Thyroid gland (tissue), 4 donors: ENCODE data around the gene C11orf58. TPM values are rescaled to one million over a fixed set of nuclear protein-coding genes. Genes with fewer than 3 reads are reported as not detected.
A peak's percentile ranks its signal among the peaks of the same experiment; 100 is the strongest.

Experiments used
- DNase-seq, 2 donors: peaks; one replicate each; pipeline ENCODE4 v3.0.0-alpha.2; 2019
- H3K27ac ChIP-seq, 3 donors: fragments of 200-600 bp; sonication (generic); 1 replicate in 2 of 3; 2 replicates in 1 of 3; pipeline ENCODE4 v1.5.1; 2016 to 2019; ENCODE audit warnings: mild to moderate bottlenecking in 1 of 3, moderate library complexity in 1 of 3
- H3K27me3 ChIP-seq: fragments of 200-600 bp; sonication (generic); one replicate; pipeline ENCODE4 v1.5.1; 2019
- H3K36me3 ChIP-seq, 2 donors: fragments of 200-600 bp; sonication (generic); one replicate each; pipeline ENCODE4 v1.5.1; 2016 to 2019
- H3K4me1 ChIP-seq, 2 donors: fragments of 200-600 bp; sonication (generic); one replicate each; pipeline ENCODE4 v1.5.1; 2017 to 2019
- H3K4me3 ChIP-seq, 3 donors: fragments of 200-600 bp; sonication (generic); replicated peaks in 1 of 3; 1 replicate in 2 of 3; 2 replicates in 1 of 3; pipeline ENCODE4 v1.5.1; 2016; ENCODE audit warnings: mild to moderate bottlenecking in 1 of 3
- H3K9me3 ChIP-seq: fragments of 200-600 bp; sonication (generic); one replicate; pipeline ENCODE4 v1.5.1; 2017
- POLR2A ChIP-seq, 2 donors: fragments of 450-650 bp; IDR thresholded peaks; one replicate each; pipeline ENCODE4 v1.6.1; 2017; ENCODE audit warnings: antibody characterized with exemption in 2 of 2, mild to moderate bottlenecking in 2 of 2, moderate library complexity in 1 of 2
- WGBS, 2 donors: methylation state at CpG; one replicate each; pipeline ENCODE4 v1.1.5; 2017; 5-methylcytosine and 5-hydroxymethylcytosine counted together
- intact Hi-C: fragments of 100-400 bp; cut with DNase I; formaldehyde crosslinking; loops from one replicate; pipeline ENCODE4 v1.15.1; 2023
- total RNA-seq, 4 donors: library from RNA; depleted of rRNA; stranded (reverse); fragments of >200 nt; gene quantifications; one replicate each; pipeline ENCODE4 v1.2.3, GENCODE V29; 2016
- TF ChIP-seq, protein P1 (sequence below), 6 experiments: fragments of 200-600 bp in 3 of 6; fragments of 450-650 bp in 3 of 6; sonication (generic) in 3 of 6; IDR thresholded peaks; one replicate each; pipeline ENCODE4 v1.5.1; 2016 to 2019; ENCODE audit warnings: antibody characterized with exemption in 6 of 6, mild to moderate bottlenecking in 2 of 6, inconsistent platforms in 1 of 6, moderate library complexity in 1 of 6

Gene C11orf58
- total RNA-seq, 4 donors from 2014 or later = 190 to 280 (median 195) TPM

DNA sequence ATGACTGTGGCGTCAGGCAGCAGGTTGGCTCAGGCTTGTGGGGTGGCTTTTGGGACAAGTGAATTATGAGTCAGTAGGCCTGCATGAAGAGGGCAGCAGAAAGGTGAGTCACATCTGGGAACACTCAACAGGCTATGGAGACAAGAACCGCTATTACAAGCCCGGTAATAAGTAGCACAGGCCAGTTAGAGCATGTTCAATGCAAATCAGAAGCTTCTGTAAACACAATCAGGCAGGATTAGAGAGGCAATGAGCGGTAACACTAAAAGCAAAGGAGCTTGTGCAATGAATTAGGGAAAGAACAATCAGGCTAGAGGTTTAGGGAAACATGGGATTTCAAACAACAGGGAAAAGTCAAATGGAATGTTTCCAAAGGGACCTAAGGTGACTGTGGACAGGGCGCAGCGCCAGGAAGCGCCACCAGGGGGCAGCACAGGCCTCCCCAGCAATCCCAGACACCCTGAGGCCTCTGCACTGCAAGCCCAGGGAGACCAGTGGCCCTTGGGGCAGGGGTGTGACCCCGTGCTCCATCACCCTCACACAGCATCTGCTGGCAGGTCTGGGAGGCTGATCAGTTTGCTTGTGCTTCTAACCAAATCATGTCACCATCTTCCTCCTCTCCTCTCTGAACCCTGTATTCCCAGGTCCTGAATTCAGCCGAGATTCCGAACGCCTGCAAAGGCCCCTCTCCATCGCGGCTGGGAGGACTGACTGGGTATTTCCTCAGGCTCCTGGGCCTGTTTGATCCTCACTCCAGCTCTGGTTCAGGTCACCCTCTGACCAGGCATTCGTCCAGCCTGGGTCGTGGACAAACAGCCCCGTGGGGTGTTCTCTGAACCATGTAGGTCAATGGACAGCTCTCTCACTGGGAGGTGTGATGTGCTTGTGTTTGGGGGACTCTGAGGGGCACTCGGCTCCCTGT lies 50.0 kb downstream of the C11orf58 start:
- peak overlapping the region; percentile 29 to 91 (median 87) for H3K27ac ChIP-seq

GRCh38 chr11:16789063-16789420 lies 50.6 kb downstream of the C11orf58 start:
- peaks cover 51 to 76% of the 10 kb centered on the region in 2 donors for H3K4me1 ChIP-seq
- TF ChIP-seq POLR2A (IDR thresholded peaks at IDR 0.05) = no peak
- TF ChIP-seq, protein P1, sequence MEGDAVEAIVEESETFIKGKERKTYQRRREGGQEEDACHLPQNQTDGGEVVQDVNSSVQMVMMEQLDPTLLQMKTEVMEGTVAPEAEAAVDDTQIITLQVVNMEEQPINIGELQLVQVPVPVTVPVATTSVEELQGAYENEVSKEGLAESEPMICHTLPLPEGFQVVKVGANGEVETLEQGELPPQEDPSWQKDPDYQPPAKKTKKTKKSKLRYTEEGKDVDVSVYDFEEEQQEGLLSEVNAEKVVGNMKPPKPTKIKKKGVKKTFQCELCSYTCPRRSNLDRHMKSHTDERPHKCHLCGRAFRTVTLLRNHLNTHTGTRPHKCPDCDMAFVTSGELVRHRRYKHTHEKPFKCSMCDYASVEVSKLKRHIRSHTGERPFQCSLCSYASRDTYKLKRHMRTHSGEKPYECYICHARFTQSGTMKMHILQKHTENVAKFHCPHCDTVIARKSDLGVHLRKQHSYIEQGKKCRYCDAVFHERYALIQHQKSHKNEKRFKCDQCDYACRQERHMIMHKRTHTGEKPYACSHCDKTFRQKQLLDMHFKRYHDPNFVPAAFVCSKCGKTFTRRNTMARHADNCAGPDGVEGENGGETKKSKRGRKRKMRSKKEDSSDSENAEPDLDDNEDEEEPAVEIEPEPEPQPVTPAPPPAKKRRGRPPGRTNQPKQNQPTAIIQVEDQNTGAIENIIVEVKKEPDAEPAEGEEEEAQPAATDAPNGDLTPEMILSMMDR (IDR thresholded peaks at IDR 0.05) = no peak
- H3K4me3 ChIP-seq = no peak overlapping the region
- DNase-seq = peak; percentile 56 to 63
- H3K36me3 ChIP-seq = no peaks in the 10 kb centered on the region
- H3K27me3 ChIP-seq = no peaks in the 10 kb centered on the region
- H3K27ac ChIP-seq = peak overlapping the region; percentile 29 to 91 (median 87)
- intact Hi-C loops = loop anchor here (5.0 to 10.0 kb wide), 2 partner anchors 88 to 146 kb away; no protein-coding TSS in a partner anchor
- H3K9me3 ChIP-seq = no peaks in the 10 kb centered on the region
- WGBS, 2 donors = 50 to 62% methylated on average over 9 to 13 of the region's 13 CpGs

More for the DNA sequence above, 50.0 kb downstream of the C11orf58 start:
- intact Hi-C loops = loop anchor here (5.0 to 10.0 kb wide), 2 partner anchors 89 to 146 kb away; no protein-coding TSS in a partner anchor
- no peaks in the 10 kb centered on the region for H3K9me3 ChIP-seq
- no peak overlapping the region for H3K4me3 ChIP-seq
- peaks cover 51 to 69% of the 10 kb centered on the region in 2 donors for H3K4me1 ChIP-seq
- 45 to 57% methylated on average over 16 of the region's 17 CpGs for WGBS, 2 donors
- DNase-seq = peak; percentile 78 to 79
- H3K27me3 ChIP-seq = no peaks in the 10 kb centered on the region
- no peak for TF ChIP-seq POLR2A (IDR thresholded peaks at IDR 0.05)
- TF ChIP-seq, protein P1 (IDR thresholded peaks at IDR 0.05) = peak; percentile 87 to 99 (median 93)
- no peaks in the 10 kb centered on the region for H3K36me3 ChIP-seq

GRCh38 chr11:16789560-16790485 lies 51.4 kb downstream of the C11orf58 start:
- intact Hi-C loops = loop anchor here (5.0 to 10.0 kb wide), 2 partner anchors 87 to 145 kb away; no protein-coding TSS in a partner anchor
- no peaks in the 10 kb centered on the region for H3K36me3 ChIP-seq
- no peaks in the 10 kb centered on the region for H3K9me3 ChIP-seq
- no peak overlapping the region for H3K4me3 ChIP-seq
- H3K27me3 ChIP-seq = no peaks in the 10 kb centered on the region
- peak; percentile 88 to 89 for DNase-seq
- TF ChIP-seq POLR2A (IDR thresholded peaks at IDR 0.05) = no peak
- TF ChIP-seq, protein P1 (IDR thresholded peaks at IDR 0.05) = no peak
- peaks cover 51 to 76% of the 10 kb centered on the region in 2 donors for H3K4me1 ChIP-seq
- 57 to 60% methylated on average over 2 to 10 of the region's 10 CpGs for WGBS, 2 donors
- peak overlapping the region; percentile 82 to 91 (median 87) for H3K27ac ChIP-seq

DNA sequence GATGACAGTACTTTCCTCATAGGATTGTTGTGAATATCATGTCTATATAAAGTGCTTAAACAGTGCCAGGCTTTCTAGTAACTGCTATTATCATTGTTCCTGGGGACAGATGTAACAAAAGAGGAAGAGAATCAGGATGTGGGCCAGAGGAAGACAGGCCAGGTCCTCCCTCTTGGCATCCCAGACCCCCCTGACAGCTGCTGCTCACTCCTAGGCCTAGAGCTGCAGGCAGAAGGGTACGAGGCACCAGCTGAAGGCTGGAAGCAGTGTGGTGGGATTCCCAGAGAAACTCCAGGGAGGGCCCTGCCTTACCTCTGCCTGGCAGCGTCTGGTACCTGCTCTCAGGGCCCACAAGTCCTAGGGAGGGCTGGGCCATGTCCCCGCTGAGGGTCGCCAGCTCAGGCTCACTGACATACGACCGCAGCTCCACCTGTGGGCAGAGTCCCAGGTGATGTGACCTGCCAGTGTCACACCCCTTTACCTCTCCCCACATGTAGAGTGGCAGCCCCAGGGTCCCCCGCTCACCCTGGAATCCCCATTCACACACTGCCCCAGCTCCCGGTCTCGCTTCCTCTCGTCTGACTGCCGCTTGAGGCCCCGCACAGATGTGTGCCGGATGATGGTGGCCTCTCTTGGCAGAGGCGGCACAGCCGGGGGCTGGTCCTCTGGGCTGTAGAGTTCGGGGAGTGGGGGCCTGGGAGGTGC lies 52.2 kb downstream of the C11orf58 start:
- Histone ChIP-seq H3K9me3 (no peaks in the 10 kb centered on the region), H3K4me3 (no peak overlapping the region), H3K27me3 (no peaks in the 10 kb centered on the region), H3K4me1 (peaks cover 50 to 69% of the 10 kb centered on the region in 2 donors), H3K36me3 (no peaks in the 10 kb centered on the region), H3K27ac (peak overlapping the region; percentile 82 to 91 (median 87))
- intact Hi-C loops = no loop called here
- peak; percentile 21 to 30 for DNase-seq
- TF ChIP-seq, protein P1 (IDR thresholded peaks at IDR 0.05) = no peak
- no peak for TF ChIP-seq POLR2A (IDR thresholded peaks at IDR 0.05)
- 86 to 94% methylated on average over 13 to 16 of the region's 16 CpGs for WGBS, 2 donors
